ENCODE measurements around the gene KCNK2. TPM values are rescaled to one million over a fixed set of nuclear protein-coding genes. Genes with fewer than 3 reads are reported as not detected.

KCNK2 gene
- total RNA-seq, 6 experiments from 2014 or later = 0.06 to 0.31 (median 0.12) TPM; not detected in 3

- H3K4me1 ChIP-seq = peaks cover 0 to 3% (median 0%) of the 10 kb centered on the region in 4 donors
- intact Hi-C loops (cut with DNase I) = no loop called here
- no peaks in the 10 kb centered on the region for H3K9me3 ChIP-seq
- peak; percentile 62 to 96 (median 76) for ATAC-seq
- no peak overlapping the region for H3K4me3 ChIP-seq
- no peak overlapping the region for H3K27ac ChIP-seq
- no peak for TF ChIP-seq POLR2A (IDR thresholded peaks at IDR 0.05)
- no peak for TF ChIP-seq CTCF (IDR thresholded peaks at IDR 0.05)
- peak in 1 of 3 donors; percentile 53 for DNase-seq
- 26% methylated on average over 2 of the region's 3 CpGs for WGBS (ENCODE audit: insufficient coverage, low coverage, low lambda C conversion rate, missing lambda C conversion rate)
- no peaks in the 10 kb centered on the region for H3K27me3 ChIP-seq
- H3K36me3 ChIP-seq = no peaks in the 10 kb centered on the region
Observed at GRCh38 chr1:215279682-215280081, 197.1 kb downstream of the KCNK2 start.

DNA sequence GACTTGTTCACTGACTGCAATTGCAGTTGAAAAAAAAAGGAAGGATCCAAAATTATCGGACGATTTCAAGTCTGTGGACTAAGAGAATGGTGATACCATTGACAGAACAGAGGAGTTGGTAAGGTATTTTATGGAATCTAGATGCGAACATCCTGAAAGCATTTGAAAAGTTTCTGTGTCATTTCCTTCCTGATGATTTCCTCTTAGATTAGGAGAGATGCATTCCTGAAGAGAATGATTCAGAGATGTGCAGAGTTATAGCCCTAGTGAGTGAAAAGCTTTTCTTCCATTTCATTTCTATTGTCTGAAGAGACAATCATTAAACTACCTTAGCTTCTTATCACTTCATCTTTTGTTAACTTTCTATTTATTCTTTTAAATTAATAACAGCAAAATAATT, 200.0 kb downstream of the KCNK2 start:
- Histone ChIP-seq H3K9me3 (no peaks in the 10 kb centered on the region), H3K4me1 (peaks cover 0 to 3% (median 0%) of the 10 kb centered on the region in 4 donors), H3K36me3 (no peaks in the 10 kb centered on the region), H3K27ac (no peak overlapping the region), H3K27me3 (no peaks in the 10 kb centered on the region), H3K4me3 (no peak overlapping the region)
- DNase-seq (no peak), ATAC-seq (no peak)
- intact Hi-C loops (cut with DNase I) = no loop called here
- WGBS (ENCODE audit: insufficient coverage, low coverage, low lambda C conversion rate, missing lambda C conversion rate) = 62% methylated on average over 3 of the region's 3 CpGs
- TF ChIP-seq CTCF (IDR thresholded peaks at IDR 0.05) (no peak), POLR2A (IDR thresholded peaks at IDR 0.05) (no peak)

DNA sequence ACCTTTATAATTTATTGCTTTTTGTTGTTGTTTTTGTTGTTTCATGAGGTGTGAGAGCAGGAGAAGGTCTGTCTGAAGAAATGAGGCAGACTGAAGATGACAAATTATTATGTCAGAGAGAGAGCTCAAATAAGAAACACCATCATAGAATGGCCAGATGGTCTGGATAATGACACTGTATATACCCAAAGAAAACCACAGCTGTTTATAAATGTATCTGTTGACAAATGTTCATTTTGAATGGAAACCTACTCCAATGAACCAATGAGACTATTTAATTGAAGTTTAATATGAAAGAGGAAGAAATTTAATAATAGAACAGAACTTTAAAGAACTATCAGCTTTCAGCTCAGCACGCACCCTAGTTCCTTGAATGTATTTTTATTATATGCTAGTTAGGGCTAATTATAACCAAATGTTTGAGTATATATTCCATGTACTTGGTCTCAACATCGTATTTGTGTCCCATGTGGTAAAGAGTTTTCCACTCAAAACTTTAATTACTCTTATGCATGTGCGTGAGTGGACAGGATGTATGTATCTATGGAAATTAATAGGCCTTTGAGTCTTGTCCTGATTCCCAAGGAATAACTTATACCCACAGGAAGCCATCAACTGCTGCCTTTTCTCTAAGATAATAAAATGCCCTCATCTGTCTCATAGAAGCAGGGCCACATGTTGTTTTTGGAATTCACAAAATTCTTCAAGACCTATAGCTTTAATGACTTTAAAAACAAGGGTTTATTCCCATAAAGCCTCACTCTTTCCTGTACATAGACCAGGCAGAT, 202.7 kb downstream of the KCNK2 start:
- Histone ChIP-seq H3K4me3 (no peak overlapping the region), H3K4me1 (no peaks in the 10 kb centered on the region), H3K9me3 (no peaks in the 10 kb centered on the region), H3K27ac (no peak overlapping the region), H3K27me3 (no peaks in the 10 kb centered on the region), H3K36me3 (no peaks in the 10 kb centered on the region)
- TF ChIP-seq CTCF (IDR thresholded peaks at IDR 0.05) = no peak
- TF ChIP-seq POLR2A (IDR thresholded peaks at IDR 0.05) = no peak
- intact Hi-C loops (cut with DNase I) = no loop called here
- ATAC-seq (no peak), DNase-seq (no peak)
- WGBS (ENCODE audit: insufficient coverage, low coverage, low lambda C conversion rate, missing lambda C conversion rate) = 54% methylated on average over 3 of the region's 3 CpGs
